ENCODE data around the gene IFI6.
A peak's percentile ranks its signal among the peaks of the same experiment; 100 is the strongest.
"Not testable (repeated sequence)": the region's sequence is repeated elsewhere in the genome, so short reads cannot be mapped to it uniquely, and the experiment has no call there.

The IFI6 gene

GRCh38 chr1:27671964-27672749 is at the start of gene IFI6:
Gene IFI6, minus strand, starts transcription at chr1:27672192. Its CDS starts 2,878 bp downstream, at chr1:27669314.
- DNase-seq: peak; percentile 92 to 96

- DNase-seq: peak in 1 of 2 donors; percentile 29
Measured at GRCh38 chr1:27719286-27720251, 47.6 kb upstream of the IFI6 start.

- DNase-seq: no peak
Measured at GRCh38 chr1:27716262-27716895, 44.4 kb upstream of the IFI6 start.

- no peak for DNase-seq
Measured at GRCh38 chr1:27713869-27714513, 42.0 kb upstream of the IFI6 start.

GRCh38 chr1:27713139-27713725 is 41.2 kb upstream of the IFI6 start:
- no peak for DNase-seq

- DNase-seq: no peak
Measured at GRCh38 chr1:27710574-27710973, 38.6 kb upstream of the IFI6 start.

- no peak for DNase-seq
Measured at GRCh38 chr1:27705545-27705944, 33.6 kb upstream of the IFI6 start.

- no peak for DNase-seq
Measured at GRCh38 chr1:27704958-27705357, 33.0 kb upstream of the IFI6 start.

- DNase-seq: not testable (repeated sequence)
Measured at GRCh38 chr1:27696835-27697234, 24.8 kb upstream of the IFI6 start.

GRCh38 chr1:27690183-27690582 is 18.2 kb upstream of the IFI6 start:
- DNase-seq: peak; percentile 21 to 26

- DNase-seq: no peak
Measured at GRCh38 chr1:27689423-27690173, 17.6 kb upstream of the IFI6 start.

GRCh38 chr1:27687906-27688305 is 15.9 kb upstream of the IFI6 start:
- no peak for DNase-seq

GRCh38 chr1:27686223-27686990 is 14.4 kb upstream of the IFI6 start:
- DNase-seq: no peak

- DNase-seq: no peak
Measured at GRCh38 chr1:27684176-27684575, 12.2 kb upstream of the IFI6 start.

- no peak for DNase-seq
Measured at GRCh38 chr1:27682351-27682944, 10.5 kb upstream of the IFI6 start.

GRCh38 chr1:27681580-27681979 is 9.6 kb upstream of the IFI6 start:
- not testable (repeated sequence) for DNase-seq

- not testable (repeated sequence) for DNase-seq
Measured at GRCh38 chr1:27680225-27680791, 8.3 kb upstream of the IFI6 start.

GRCh38 chr1:27678747-27679146 is 6.8 kb upstream of the IFI6 start:
- DNase-seq: no peak

- no peak for DNase-seq
Measured at GRCh38 chr1:27676410-27676809, 4.4 kb upstream of the IFI6 start.

- no peak for DNase-seq
Measured at GRCh38 chr1:27672750-27673112, 739 bp upstream of the IFI6 start.

Data from CD4-positive, alpha-beta T cell treated with Interferon alpha-2 for 1 hour (primary cell).